Endodermal cell (in vitro differentiated cells): ENCODE measurements around the gene LIPH. TPM values are rescaled to one million over a fixed set of nuclear protein-coding genes. Genes with fewer than 3 reads are reported as not detected.

Experiments
- DNase-seq: peaks from one replicate; pipeline ENCODE4 v3.0.0-alpha.2; 2017
- H3K27ac ChIP-seq: 2 replicates; pipeline ENCODE4 v1.5.1; 2013; ENCODE audit warnings: mild to moderate bottlenecking, low read depth, low read length, moderate library complexity
- H3K27me3 ChIP-seq: 2 replicates; pipeline ENCODE4 v1.6.1; 2013; ENCODE audit warnings: mild to moderate bottlenecking, low read length, moderate library complexity; ENCODE audit not compliant: insufficient read depth, control insufficient read depth, poor library complexity, severe bottlenecking
- H3K36me3 ChIP-seq: 2 replicates; pipeline ENCODE4 v1.7.0; 2013; ENCODE audit warnings: mild to moderate bottlenecking, low read length, moderate library complexity; ENCODE audit not compliant: control insufficient read depth, insufficient read depth
- H3K4me1 ChIP-seq: one replicate; pipeline ENCODE4 v1.7.0; 2013; ENCODE audit warnings: low read length; ENCODE audit not compliant: control insufficient read depth, insufficient read depth
- H3K4me3 ChIP-seq: 2 replicates; pipeline ENCODE4 v1.5.1; 2013; ENCODE audit warnings: mild to moderate bottlenecking, low read length, moderate library complexity
- H3K9ac ChIP-seq: 2 replicates; pipeline ENCODE4 v1.6.1; 2013; ENCODE audit warnings: mild to moderate bottlenecking, low read length, moderate library complexity; ENCODE audit not compliant: poor library complexity, severe bottlenecking; ENCODE audit errors: extremely low read depth
- H3K9me3 ChIP-seq: 2 replicates; pipeline ENCODE4 v1.6.1; 2013; ENCODE audit warnings: mild to moderate bottlenecking, low read length, moderate library complexity; ENCODE audit not compliant: control insufficient read depth
- H3K27ac Mint-ChIP-seq: 2 replicates; pipeline ENCODE4 v1.8.0; 2020; ENCODE audit warnings: mixed read lengths
- H3K27me3 Mint-ChIP-seq: 2 replicates; pipeline ENCODE4 v1.8.0; 2021; ENCODE audit warnings: mild to moderate bottlenecking, mixed read lengths; ENCODE audit not compliant: insufficient read depth
- H3K36me3 Mint-ChIP-seq: 2 replicates; pipeline ENCODE4 v1.8.0; 2020; ENCODE audit warnings: low read depth, mixed read lengths
- H3K4me1 Mint-ChIP-seq: 2 replicates; pipeline ENCODE4 v1.8.0; 2020; ENCODE audit warnings: mixed read lengths
- H3K4me3 Mint-ChIP-seq: 2 replicates; pipeline ENCODE4 v1.8.0; 2020; ENCODE audit warnings: mild to moderate bottlenecking, moderate library complexity, mixed read lengths
- H3K9me3 Mint-ChIP-seq: 2 replicates; pipeline ENCODE4 v1.8.0; 2020; ENCODE audit warnings: mild to moderate bottlenecking, mixed read lengths
- CTCF ChIP-seq: fragments of 200-600 bp; sonication (generic); conservative IDR thresholded peaks from 2 replicates; pipeline ENCODE4 v1.5.0; 2021; ENCODE audit warnings: antibody characterized with exemption, mild to moderate bottlenecking
- WGBS, 2 experiments: methylation state at CpG; one replicate each; pipeline versions ENCODE4 v1.1.5 to v1.1.7; 2013; ENCODE audit warnings: missing lambda C conversion rate in 2 of 2, mixed read lengths in 1 of 2; ENCODE audit not compliant: insufficient coverage in 1 of 2, insufficient read length in 1 of 2; 5-methylcytosine and 5-hydroxymethylcytosine counted together
- total RNA-seq, 2 donors: library from RNA; stranded (reverse); fragmentation: NEBNext Ultra II Directional in 1 of 2; extraction: Animal tissue kit (Norgen Biotek cat#: 25700) in 1 of 2; gene quantifications; 2 replicates in 1 of 2; 3 replicates in 1 of 2; pipeline ENCODE4 v1.2.1, GENCODE V29; 2021

Gene LIPH
- total RNA-seq, 2 donors from 2014 or later = 0.81 to 2.3 TPM

- Mint-ChIP-seq H3K4me1 (no peaks in the 10 kb centered on the region), H3K9me3 (peaks cover 3% of the 10 kb centered on the region), H3K27me3 (no peaks in the 10 kb centered on the region), H3K27ac (no peak overlapping the region), H3K4me3 (no peak overlapping the region), H3K36me3 (peaks cover 4% of the 10 kb centered on the region)
- WGBS, 2 experiments = 88 to 100% methylated on average over 1 to 2 of the region's 2 CpGs
- Histone ChIP-seq H3K27me3 (no peaks in the 10 kb centered on the region), H3K9ac (no peak overlapping the region), H3K4me1 (no peaks in the 10 kb centered on the region), H3K4me3 (no peak overlapping the region), H3K9me3 (peaks cover 10% of the 10 kb centered on the region), H3K36me3 (peaks cover 5% of the 10 kb centered on the region), H3K27ac (no peak overlapping the region)
- no peak for DNase-seq
- no peak for TF ChIP-seq CTCF
These were observed 95.0 kb downstream of the LIPH start for GRCh38 chr3:185457376-185457775.

Other genes with a start within 250 kb of the LIPH start
- gene MAP3K13, start 189.5 kb downstream of the LIPH start, total RNA-seq = 10 to 100 TPM; 20.4 to 21.1 TPM
- 10 to 100 TPM; 19.7 to 21.4 TPM for gene TMEM41A, start 53.6 kb downstream of the LIPH start, total RNA-seq
- gene SENP2, start 33.7 kb upstream of the LIPH start, total RNA-seq = 10 to 100 TPM; 44.6 to 46.4 TPM